ENCODE results near the gene NAA20.

Gene NAA20

DNA sequence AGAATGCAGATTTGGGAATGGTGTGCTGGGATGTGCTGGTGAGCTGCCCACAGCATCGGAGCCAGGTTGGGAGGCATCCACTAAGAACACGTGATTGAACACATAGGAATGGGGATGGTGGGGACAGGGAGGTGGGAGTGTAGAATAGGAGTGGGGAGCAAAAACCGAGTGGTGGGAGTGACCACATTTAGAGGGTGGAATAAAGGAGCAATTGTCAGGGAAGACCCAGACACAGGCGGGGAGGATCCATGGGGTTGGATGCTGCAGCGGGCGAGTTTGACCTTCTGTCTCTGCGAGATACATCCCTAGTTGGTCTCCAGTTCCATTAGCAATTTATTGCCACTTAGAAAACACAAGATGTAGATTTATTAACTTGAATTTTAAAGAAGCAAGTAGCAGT is 4.7 kb downstream of the NAA20 start:
- DNase-seq, result no peak

- no peak for DNase-seq
Observed at GRCh38 chr20:20022498-20022897, 5.3 kb downstream of the NAA20 start.

DNA sequence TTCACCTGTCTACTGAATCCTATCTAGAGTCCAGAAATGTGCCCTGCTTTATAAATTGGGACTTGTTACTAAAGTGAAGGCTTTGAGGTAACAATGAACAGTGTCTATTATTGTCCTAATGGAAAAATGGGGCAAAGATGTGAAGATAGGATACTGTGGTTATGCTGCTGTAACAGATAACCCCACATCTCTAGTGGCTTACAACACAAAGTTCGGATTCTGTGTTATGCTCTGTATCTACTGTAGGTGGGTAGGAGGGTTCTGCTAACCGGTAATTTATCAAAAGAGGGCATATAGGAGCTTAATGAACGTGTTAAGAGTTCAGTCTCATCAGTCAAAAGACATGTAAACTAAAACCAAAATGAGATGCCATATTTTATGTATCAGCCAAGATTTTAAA is 6.2 kb downstream of the NAA20 start:
- no peak for DNase-seq

DNA sequence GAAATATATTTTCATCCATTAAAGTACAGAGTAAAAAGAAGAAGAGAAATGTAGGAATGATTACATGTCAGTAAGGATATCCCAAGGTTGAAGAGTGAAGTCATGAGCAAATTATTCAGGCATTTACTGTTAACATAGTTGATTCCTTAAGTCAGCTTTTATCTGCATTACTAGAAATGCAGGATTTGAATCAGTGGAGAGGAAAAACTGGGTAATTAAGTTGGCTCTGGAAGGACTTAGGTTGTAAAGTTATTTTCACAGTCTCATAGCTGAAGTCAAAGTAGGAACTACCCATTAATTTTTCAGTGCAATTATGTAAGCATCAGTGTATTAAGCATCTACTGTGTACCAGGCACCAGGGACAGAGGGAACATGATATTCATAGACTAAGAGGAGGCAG is 7.8 kb downstream of the NAA20 start:
- DNase-seq, result no peak

- no peak for DNase-seq
Observed at GRCh38 chr20:20027284-20027683, 10.1 kb downstream of the NAA20 start.

DNA sequence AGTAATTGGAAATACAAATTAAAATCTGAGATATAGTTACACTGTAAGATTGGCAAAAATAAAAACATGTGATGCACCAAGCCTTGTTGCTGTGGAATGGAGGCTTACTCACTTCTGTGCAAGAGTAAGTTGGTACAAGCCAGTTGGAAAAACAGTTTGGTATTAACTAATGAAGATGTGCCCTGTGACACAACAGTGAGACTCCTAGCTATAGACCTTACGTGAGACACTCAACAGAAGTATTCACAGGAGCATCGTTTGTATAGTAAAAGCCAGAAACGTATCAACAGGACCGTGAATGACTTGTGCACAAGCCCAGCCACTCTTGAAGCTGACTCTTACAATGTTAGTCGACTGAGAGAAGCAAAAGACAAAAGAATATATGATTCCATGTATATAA is 14.6 kb downstream of the NAA20 start:
- DNase-seq, result no peak

DNA sequence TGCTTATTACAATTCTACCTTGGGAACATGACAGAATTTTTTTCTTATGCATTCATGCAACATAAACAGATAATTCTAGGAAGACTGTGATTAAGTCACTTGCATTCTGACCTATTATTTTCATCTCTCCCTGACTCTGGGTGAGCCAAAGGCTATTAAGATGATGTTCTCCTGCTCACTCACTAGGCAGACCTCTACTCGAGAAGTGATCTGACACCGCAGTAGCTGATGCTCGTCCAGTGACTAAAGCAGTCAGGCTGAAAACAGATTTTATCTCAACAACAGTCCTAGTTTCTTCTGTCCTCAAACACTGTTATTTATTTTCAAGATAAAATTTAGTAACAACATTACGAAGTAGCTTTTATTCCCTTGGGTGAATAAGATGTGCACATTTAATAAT is 17.3 kb downstream of the NAA20 start:
- no peak for DNase-seq

DNA sequence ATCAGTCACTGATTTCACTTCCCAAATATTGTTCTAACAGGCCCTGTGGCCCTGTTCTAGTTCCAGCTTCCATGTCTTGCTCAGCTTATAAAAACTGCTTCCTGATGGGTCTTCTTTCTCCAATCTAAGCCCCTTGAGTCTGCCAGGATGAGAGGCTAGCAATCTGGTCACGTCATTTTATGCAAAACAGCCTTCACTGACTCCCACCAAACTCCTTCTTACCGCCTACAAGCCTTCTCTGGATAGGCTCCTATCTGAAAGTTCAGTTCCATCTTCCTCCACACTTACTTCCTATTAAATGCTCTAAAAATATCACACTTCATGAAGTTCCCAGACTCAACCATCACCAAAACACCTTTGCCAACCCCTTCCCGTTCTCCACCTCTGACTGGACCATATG is 19.6 kb downstream of the NAA20 start:
- DNase-seq, result no peak

- DNase-seq, result no peak
Observed at GRCh38 chr20:20037960-20038359, 20.8 kb downstream of the NAA20 start.

- no peak for DNase-seq
Observed at GRCh38 chr20:20038586-20038985, 21.4 kb downstream of the NAA20 start.

DNA sequence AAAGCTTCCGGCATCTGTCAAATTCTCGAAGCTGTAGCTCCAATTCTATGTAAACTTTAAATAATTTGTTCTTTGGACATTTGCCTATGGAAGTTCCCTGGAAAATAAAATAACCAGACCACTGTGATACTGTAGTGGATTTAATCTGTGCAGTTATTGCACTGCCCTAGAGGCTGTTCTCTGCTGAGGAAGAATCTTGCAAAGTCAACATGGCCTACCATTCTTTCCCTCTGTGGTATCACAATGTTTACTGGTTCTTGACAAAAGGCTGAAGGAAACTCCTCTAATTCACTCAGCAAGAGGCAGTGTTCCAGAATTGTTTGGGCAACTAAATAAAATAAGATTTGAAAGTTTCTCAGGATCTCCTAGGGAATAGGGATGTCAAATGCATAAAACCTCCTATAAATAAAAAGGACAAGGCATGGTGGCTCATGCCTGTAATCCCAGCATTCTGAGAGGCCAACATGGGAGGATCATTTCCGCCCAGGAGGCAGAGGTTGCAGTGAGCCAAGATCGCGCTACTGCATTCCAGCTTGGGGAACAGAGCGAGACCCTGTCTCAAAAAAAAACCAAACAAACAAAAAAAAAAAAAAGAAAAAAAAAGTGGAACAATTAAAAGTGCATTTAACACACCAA is 22.7 kb downstream of the NAA20 start:
- no peak for DNase-seq

DNA sequence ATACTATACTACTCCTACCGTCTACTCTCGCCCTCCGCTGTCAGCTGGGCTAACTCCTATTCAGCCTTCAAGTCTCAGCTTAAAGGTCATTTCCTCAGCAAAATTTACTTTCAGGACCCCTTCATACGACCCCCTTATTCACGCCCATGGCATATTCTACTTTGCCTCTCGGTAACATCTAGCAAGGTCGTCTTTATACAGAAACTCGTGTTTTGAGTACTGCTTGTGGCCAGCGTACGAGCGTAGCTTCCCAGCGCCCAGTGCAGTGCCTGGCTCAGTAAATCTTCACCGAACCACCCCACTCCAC is 34.6 kb downstream of the NAA20 start:
- no peak for DNase-seq

DNA sequence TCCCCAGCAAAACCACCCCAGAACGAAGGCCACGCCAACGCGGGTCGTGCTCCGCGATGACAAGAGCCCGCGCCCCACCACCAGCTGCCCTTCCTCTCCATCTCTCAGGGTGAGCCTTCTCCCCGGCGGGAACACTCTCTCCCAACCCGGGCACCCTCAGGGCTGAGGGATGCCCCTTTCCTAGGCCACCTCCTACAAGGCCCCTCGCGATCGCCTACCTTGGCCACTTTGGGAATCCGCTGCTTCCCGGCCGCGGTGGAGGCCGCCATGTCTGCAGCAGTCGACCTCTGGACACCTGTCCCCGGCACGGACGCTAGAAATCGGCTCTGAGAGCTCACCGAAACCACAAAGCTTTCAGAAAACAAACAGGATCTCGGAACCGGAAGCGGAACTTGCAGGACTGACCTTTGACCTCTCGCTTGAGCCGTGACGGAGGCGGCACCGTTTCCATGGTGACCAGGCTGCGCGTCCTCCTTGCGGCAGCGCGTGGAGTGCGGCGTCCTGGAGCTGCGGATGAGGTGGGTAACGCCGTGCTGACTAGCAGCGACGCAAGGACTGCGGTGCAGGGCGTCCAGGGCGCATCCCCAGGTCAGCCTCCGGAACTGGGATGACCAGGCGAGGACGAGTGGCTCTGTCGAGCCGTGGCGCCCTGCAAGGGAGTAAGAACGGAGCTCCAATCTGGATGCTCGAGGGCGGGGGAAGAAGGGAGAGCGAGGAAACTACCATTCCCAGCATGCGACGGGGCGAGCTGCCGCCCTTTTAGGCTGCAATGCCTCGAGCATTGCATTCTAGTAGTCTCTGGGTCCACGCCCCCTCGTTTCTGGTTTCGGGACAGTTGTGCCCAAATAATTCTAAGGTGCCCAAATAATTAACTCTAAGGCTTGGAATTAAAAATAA is 35.2 kb downstream of the NAA20 start, which contains the start of the genes CFAP61 and CRNKL1:
Gene CFAP61, plus strand, starts transcription at position 459 of the 897 bp plus-strand sequence. CDS start 4,122 bp downstream, outside the sequence.
Gene CRNKL1, minus strand, starts transcription at position 393 of the 897 bp plus-strand sequence. Its CDS starts 124 bp downstream, at position 269.
- peak; percentile 96 for DNase-seq

DNA sequence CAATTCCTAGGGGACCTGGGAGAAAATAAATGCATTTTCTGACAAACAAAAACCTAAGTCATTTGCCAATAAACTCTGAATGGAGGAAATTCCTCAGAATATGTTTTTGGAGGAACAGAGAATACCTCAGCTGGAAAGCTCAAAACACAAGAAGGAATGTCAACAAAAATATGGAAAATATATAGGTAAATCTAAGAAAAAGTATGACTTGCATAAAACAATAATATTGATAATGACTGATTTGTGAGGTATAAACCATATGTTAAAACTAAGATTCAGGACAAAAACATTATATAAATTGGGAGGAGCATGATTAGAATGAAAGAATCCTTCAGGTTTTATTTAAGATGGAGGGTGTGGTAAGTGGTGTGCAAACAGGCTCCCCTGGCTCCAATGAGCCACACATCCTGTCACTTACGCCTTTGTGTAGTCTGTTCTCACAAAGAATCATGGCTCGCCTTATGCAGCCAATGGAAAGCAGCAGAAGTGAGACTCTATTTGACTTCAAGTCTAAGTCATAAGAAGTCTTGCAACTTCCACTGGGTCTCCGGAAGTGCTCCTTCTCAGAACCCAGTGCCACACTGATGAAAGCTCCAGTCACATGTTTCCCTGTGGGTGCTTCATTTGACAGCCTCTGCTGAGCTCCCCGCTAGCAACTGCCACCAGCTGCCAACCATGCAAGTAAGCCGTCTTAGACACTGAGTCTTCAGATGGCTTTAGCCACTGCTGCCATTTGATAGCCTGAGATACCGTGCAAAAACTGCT is 43.3 kb downstream of the NAA20 start:
- no peak for DNase-seq

- no peak for DNase-seq
Observed at GRCh38 chr20:20063941-20064702, 47.0 kb downstream of the NAA20 start.

DNA sequence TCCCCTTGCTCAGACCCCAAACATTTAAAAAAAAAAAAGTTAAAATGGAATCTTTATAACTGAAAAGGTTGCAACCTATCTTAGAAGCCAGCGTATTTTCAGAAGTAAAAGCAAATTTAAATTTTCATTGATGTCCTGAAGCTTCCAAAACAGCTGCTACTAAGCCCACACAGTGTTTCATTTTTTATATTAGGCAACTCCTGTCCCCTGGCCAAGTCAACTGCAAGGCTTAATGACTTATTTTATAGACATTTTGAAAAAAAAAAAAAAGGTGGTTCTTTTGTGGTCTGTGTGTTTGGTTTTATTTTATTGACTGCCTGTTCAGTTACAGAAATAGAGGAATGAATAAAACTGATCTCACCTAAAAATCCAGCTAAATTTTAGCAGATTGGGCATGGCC is 48.2 kb downstream of the NAA20 start:
- no peak for DNase-seq

- DNase-seq, result no peak
Observed at GRCh38 chr20:20070871-20071726, 53.9 kb downstream of the NAA20 start.

DNA sequence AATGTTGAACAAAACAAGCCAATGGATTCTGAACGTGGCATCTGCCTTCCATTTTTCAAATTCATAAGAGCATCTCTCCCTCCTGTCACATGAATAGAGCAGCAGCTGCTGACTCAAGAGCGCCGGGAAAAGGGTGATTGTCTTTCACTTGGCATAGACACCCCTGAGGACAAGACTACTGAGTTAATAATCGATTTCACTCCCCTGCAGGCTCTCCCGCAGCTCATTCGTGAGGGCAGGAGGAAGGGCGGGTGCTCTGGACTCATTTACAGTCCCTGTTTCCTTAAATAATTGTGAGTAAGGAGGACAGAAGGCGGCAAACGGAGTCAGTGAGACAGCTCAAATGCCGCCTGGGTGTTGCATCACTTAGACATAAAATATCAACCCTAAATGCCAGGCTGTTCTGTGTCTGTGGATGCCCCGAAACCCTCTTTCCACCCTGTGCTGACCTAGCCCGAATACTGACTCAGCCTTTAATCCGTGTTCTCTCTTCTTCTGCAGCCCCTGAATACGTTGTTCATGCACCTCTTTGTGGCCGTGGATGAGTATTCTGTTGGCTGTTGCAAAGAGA is 56.7 kb downstream of the NAA20 start:
- DNase-seq, result no peak

GRCh38 chr20:20075032-20075431 is 57.9 kb downstream of the NAA20 start:
- no peak for DNase-seq

- DNase-seq, result no peak
Observed at GRCh38 chr20:20076297-20077065, 59.3 kb downstream of the NAA20 start.

GRCh38 chr20:20078041-20078440 is 60.9 kb downstream of the NAA20 start:
- no peak for DNase-seq
